ENCODE results near the gene GAPDH. TPM values are rescaled to one million over a fixed set of nuclear protein-coding genes. Genes with fewer than 3 reads are reported as not detected.

The GAPDH gene
- total RNA-seq, 2 donors from 2014 or later = 311 to 476 TPM

DNA sequence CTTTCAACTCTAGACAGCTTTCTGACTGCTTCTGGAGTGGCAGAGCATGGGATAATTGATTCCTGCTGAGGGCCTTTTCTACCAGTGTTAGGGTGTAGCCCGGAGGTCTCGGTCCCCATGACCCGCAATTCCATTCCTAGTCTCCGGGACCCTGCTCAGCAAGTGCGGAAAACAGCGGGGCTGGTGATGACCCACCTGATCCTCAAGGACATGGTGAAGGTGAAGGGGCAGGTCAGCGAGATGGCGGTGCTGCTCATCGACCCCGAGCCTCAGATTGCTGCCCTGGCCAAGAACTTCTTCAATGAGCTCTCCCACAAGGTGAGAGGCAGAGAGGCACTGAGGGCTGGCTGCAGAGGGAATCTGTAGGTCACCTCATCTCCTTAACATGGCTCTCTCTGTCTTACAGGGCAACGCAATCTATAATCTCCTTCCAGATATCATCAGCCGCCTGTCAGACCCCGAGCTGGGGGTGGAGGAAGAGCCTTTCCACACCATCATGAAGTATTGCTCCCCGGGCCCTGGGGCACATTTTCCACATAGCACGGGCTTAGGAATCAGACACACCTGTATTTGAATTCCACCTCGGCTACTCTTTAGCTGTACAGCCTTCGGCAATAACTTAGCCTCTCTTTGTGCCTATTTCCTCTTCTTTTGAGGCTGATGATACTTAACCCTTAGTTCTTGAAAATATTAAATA is 5.6 kb upstream of the GAPDH start:
- no peak for DNase-seq
- TF ChIP-seq, protein P1, sequence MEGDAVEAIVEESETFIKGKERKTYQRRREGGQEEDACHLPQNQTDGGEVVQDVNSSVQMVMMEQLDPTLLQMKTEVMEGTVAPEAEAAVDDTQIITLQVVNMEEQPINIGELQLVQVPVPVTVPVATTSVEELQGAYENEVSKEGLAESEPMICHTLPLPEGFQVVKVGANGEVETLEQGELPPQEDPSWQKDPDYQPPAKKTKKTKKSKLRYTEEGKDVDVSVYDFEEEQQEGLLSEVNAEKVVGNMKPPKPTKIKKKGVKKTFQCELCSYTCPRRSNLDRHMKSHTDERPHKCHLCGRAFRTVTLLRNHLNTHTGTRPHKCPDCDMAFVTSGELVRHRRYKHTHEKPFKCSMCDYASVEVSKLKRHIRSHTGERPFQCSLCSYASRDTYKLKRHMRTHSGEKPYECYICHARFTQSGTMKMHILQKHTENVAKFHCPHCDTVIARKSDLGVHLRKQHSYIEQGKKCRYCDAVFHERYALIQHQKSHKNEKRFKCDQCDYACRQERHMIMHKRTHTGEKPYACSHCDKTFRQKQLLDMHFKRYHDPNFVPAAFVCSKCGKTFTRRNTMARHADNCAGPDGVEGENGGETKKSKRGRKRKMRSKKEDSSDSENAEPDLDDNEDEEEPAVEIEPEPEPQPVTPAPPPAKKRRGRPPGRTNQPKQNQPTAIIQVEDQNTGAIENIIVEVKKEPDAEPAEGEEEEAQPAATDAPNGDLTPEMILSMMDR (IDR thresholded peaks at IDR 0.05) = no peak
- no peak for TF ChIP-seq POLR2A (IDR thresholded peaks at IDR 0.05)
- 88 to 89% methylated on average over 17 of the region's 17 CpGs for WGBS, 2 donors
- Histone ChIP-seq H3K4me1 (peaks cover 19% of the 10 kb centered on the region), H3K9me3 (no peaks in the 10 kb centered on the region), H3K27me3 (no peaks in the 10 kb centered on the region), H3K4me3 (no peak overlapping the region), H3K27ac (no peak overlapping the region), H3K36me3 (replicated peaks in 1 of 2; ENCODE audit: insufficient read depth in 1 of 2, low read depth in 2 of 2) (peaks cover 4 to 38% of the 10 kb centered on the region in 2 donors)
- intact Hi-C loops (cut with DNase I) = no loop called here
- ATAC-seq = no peak

DNA sequence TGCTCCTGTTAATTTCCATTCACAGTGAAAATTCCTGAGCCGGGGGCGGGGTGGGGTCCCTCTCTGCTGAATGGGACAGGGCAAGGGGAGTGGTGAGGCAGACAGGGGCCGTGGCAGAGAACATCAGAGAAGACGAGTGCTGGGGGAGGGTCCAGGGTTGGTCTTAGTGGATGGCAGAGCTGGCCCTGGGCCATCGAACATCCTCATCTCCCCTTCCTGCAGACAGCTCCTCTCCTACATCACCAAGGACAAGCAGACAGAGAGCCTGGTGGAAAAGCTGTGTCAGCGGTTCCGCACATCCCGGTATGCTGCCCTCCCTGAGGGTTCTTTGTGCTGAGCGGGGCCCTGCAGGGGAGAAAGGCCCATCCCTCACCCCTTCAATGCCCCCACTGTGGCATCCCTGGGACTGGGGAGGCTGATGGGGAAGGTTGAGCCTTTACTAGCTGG is 5.0 kb upstream of the GAPDH start:
- WGBS, 2 donors = 86 to 94% methylated on average over 7 to 8 of the region's 9 CpGs
- H3K36me3 ChIP-seq (replicated peaks in 1 of 2; ENCODE audit: insufficient read depth in 1 of 2, low read depth in 2 of 2) = peaks cover 4 to 35% of the 10 kb centered on the region in 2 donors
- DNase-seq (no peak), ATAC-seq (no peak)
- H3K4me3 ChIP-seq = no peak overlapping the region
- no peak overlapping the region for H3K27ac ChIP-seq
- intact Hi-C loops (cut with DNase I) = no loop called here
- no peaks in the 10 kb centered on the region for H3K27me3 ChIP-seq
- TF ChIP-seq POLR2A (IDR thresholded peaks at IDR 0.05) = no peak
- TF ChIP-seq, protein P1 (IDR thresholded peaks at IDR 0.05) = no peak
- no peaks in the 10 kb centered on the region for H3K9me3 ChIP-seq
- H3K4me1 ChIP-seq = peaks cover 23% of the 10 kb centered on the region

DNA sequence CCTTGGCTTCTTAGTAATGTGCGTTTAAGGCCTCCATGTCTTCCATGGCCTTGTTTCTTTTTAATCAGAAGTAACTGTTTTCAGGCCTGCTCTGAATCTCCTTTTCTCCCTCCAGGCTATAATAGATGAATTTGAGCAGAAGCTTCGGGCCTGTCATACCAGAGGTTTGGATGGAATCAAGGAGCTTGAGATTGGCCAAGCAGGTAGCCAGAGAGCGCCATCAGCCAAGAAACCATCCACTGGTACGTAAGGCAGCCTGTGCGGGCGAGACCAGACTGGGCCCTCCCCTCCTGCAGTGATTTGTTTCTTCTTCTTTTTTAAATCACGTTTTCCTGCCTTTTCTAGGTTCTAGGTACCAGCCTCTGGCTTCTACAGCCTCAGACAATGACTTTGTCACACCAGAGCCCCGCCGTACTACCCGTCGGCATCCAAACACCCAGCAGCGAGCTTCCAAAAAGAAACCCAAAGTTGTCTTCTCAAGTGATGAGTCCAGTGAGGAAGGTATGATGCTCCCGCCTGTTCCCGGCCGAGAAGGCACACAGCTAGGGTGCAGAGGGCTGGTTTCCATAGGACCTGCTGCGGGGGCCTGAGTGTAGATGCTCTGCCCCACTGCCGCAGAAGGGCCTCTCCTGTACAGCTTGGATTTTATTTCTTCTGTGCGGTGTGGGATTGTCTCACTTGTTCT is 3.6 kb upstream of the GAPDH start:
- Histone ChIP-seq H3K27me3 (no peaks in the 10 kb centered on the region), H3K36me3 (replicated peaks in 1 of 2; ENCODE audit: insufficient read depth in 1 of 2, low read depth in 2 of 2) (peaks cover 4 to 35% of the 10 kb centered on the region in 2 donors), H3K4me3 (no peak overlapping the region), H3K27ac (no peak overlapping the region), H3K4me1 (peaks cover 27% of the 10 kb centered on the region), H3K9me3 (no peaks in the 10 kb centered on the region)
- no peak for ATAC-seq
- no peak for DNase-seq
- WGBS, 2 donors = 93 to 94% methylated on average over 18 of the region's 18 CpGs
- TF ChIP-seq, protein P1 (IDR thresholded peaks at IDR 0.05) = no peak
- TF ChIP-seq POLR2A (IDR thresholded peaks at IDR 0.05) = no peak
- intact Hi-C loops (cut with DNase I) = no loop called here

DNA sequence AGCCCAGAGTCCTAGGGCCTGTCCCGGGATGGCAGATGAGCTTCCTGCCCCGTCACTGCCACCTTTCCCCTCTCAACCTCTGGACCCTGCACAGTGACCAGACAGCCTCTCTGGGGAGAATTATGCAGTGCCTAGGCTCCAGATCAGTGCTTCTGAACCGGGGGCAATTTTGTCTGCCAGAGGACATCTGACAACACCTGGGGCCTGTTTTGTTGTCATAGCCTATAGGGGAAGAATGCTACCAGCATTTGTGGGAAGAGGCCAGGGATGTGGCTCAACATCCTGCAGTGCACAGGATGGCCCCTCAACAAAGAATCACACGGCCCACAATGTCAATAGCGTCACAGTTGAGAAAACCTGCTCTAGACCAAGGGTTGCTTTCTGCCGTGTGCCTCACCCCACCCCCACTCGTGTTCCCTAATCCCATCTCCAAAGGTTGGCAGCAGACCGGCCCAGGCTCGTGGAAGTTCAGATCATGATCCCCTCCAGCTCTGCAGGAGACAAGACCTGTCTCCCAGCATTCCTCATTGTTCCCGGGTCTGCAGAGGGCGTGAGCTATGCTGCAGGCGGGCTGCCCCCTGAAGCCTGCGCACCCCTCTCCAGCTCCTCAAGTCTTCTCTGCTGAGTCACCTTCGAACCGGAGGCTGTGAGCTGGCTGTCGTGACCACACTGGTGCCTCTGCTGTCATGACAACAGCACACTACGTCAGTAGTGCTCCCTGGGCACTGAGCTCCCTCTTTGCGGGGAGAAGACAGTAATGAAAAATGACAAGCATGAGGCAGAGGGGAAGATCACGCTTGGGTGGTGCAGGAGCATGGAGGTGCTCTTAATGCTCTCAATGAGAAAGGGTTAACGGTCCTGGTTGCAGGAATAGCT is 2.0 kb upstream of the GAPDH start:
- Histone ChIP-seq H3K4me1 (peaks cover 37% of the 10 kb centered on the region), H3K27ac (peak overlapping the region; percentile 79 to 95 (median 86)), H3K27me3 (no peaks in the 10 kb centered on the region), H3K9me3 (no peaks in the 10 kb centered on the region), H3K36me3 (replicated peaks in 1 of 2; ENCODE audit: insufficient read depth in 1 of 2, low read depth in 2 of 2) (peaks cover 0 to 30% of the 10 kb centered on the region in 2 donors), H3K4me3 (no peak overlapping the region)
- DNase-seq (peak in 3 of 4 donors; percentile 51 to 74 (median 53)), ATAC-seq (no peak)
- intact Hi-C loops (cut with DNase I) = no loop called here
- TF ChIP-seq, protein P1 (IDR thresholded peaks at IDR 0.05) = no peak
- peak in 1 of 3 donors; percentile 29 for TF ChIP-seq POLR2A (IDR thresholded peaks at IDR 0.05)
- 34 to 54% methylated on average over 7 to 20 of the region's 20 CpGs for WGBS, 2 donors

Data from body of pancreas (tissue), 4 donors.